ENCODE measurements around the gene HAPSTR1.
A peak's percentile ranks its signal among the peaks of the same experiment; 100 is the strongest.

HAPSTR1 gene

GRCh38 chr16:9092282-9092977 is 986 bp downstream of the HAPSTR1 start (continued):
- TF ChIP-seq ZEB2 (tag by site-specific recombination; IDR thresholded peaks at IDR 0.05) (peak; percentile 10; the same call in 1 of the 2 replicates), ZIC2 (tag by site-specific recombination; IDR thresholded peaks at IDR 0.05) (peak; percentile 62), ZNF830 (tag by site-specific recombination; IDR thresholded peaks at IDR 0.05; ENCODE audit: low read depth) (no peak), ZNF580 (tag by site-specific recombination; IDR thresholded peaks at IDR 0.05) (peak; percentile 12; the same call in 1 of the 2 replicates), ZNF76 (tag by site-specific recombination; IDR thresholded peaks at IDR 0.05; ENCODE audit: borderline replicate concordance, low read depth) (peak; percentile 48; the same call in 1 of the 2 replicates), GLIS2 (tag by site-specific recombination; IDR thresholded peaks at IDR 0.05) (peak; percentile 79), SP2 (tag by site-specific recombination; IDR thresholded peaks at IDR 0.05) (peak; percentile 52), ZNF398 (tag by site-specific recombination; IDR thresholded peaks at IDR 0.05) (0 out of 2 replicates have a peak, but pooled peaks have one; percentile 21), PATZ1 (tag by site-specific recombination; IDR thresholded peaks at IDR 0.05) (peak; percentile 80), MYNN (tag by site-specific recombination; IDR thresholded peaks at IDR 0.05; ENCODE audit: borderline replicate concordance) (peak; percentile 26; the same call in 1 of the 2 replicates), YY1 (tag by site-specific recombination; IDR thresholded peaks at IDR 0.05) (peak; percentile 91), ZSCAN30 (tag by site-specific recombination; IDR thresholded peaks at IDR 0.05) (peak; percentile 12; the same call in 1 of the 2 replicates), ZNF19 (tag by site-specific recombination; IDR thresholded peaks at IDR 0.05; ENCODE audit: low read depth) (no peak), ZNF335 (tag by site-specific recombination; conservative IDR thresholded peaks at IDR 0.05) (peak; percentile 77), ZXDB (tag by site-specific recombination; IDR thresholded peaks at IDR 0.05) (peak; percentile 64; the same call in 1 of the 2 replicates), ZNF132 (tag by site-specific recombination; IDR thresholded peaks at IDR 0.05; ENCODE audit: borderline replicate concordance) (no peak), ZNF692 (tag by site-specific recombination; IDR thresholded peaks at IDR 0.05) (peak; percentile 15; the same call in 1 of the 2 replicates), ZNF138 (tag by site-specific recombination; IDR thresholded peaks at IDR 0.05; ENCODE audit: borderline replicate concordance) (no peak), SP7 (tag by site-specific recombination; IDR thresholded peaks at IDR 0.05) (0 out of 2 replicates have a peak, but pooled peaks have one; percentile 5), ZNF211 (tag by site-specific recombination; IDR thresholded peaks at IDR 0.05; ENCODE audit: low read depth) (no peak), YY2 (tag by site-specific recombination; IDR thresholded peaks at IDR 0.05) (peak; percentile 63; the same call in 1 of the 2 replicates), TSHZ1 (tag by site-specific recombination; IDR thresholded peaks at IDR 0.05; ENCODE audit: borderline replicate concordance) (0 out of 2 replicates have a peak, but pooled peaks have one; percentile 22), ZNF18 (tag by site-specific recombination; IDR thresholded peaks at IDR 0.05) (no peak)

All from HEK293 (cell line).